OCI-LY1 (cell line): Measurements from ENCODE around the gene SHTN1.

ENCODE experiments used
- H2AFZ ChIP-seq: fragments of 200-600 bp; sonication (generic), shearing (Covaris generic); 2 replicates; pipeline ENCODE4 v1.6.0; 2014; ENCODE audit warnings: antibody characterized with exemption, mild to moderate bottlenecking, low read length
- H3F3A ChIP-seq: fragments of 200-600 bp; sonication (generic), shearing (Covaris generic); 2 replicates; pipeline ENCODE4 v1.6.0; 2014; ENCODE audit warnings: mild to moderate bottlenecking, antibody characterized with exemption, low read length, moderate library complexity; ENCODE audit not compliant: insufficient read depth
- H3K27ac ChIP-seq: fragments of 200-600 bp; sonication (generic); 2 replicates; pipeline ENCODE4 v1.5.1; 2014; ENCODE audit warnings: low read length, mixed run types, mild to moderate bottlenecking, low read depth; ENCODE audit not compliant: poor library complexity, severe bottlenecking
- H3K27me3 ChIP-seq: fragments of 200-600 bp; sonication (generic); 2 replicates; pipeline ENCODE4 v1.6.0; 2014; ENCODE audit warnings: antibody characterized with exemption, mild to moderate bottlenecking, low read length, moderate library complexity; ENCODE audit not compliant: insufficient read depth
- H3K36me3 ChIP-seq: fragments of 200-600 bp; sonication (generic); 2 replicates; pipeline ENCODE4 v1.6.1; 2014; ENCODE audit warnings: mild to moderate bottlenecking, antibody characterized with exemption, low read length, moderate library complexity, mixed read lengths; ENCODE audit not compliant: insufficient read depth
- H3K4me1 ChIP-seq: fragments of 200-600 bp; sonication (generic); 2 replicates; pipeline ENCODE4 v1.5.1; 2014; ENCODE audit warnings: mild to moderate bottlenecking, low read length, moderate library complexity; ENCODE audit not compliant: insufficient read depth, severe bottlenecking
- H3K4me2 ChIP-seq: fragments of 200-600 bp; sonication (generic), shearing (Covaris generic); 2 replicates; pipeline ENCODE4 v1.6.1; 2014; ENCODE audit warnings: low read length
- H3K4me3 ChIP-seq: fragments of 200-600 bp; sonication (generic); 2 replicates; pipeline ENCODE4 v1.5.1; 2014; ENCODE audit warnings: low read length, low read depth, mild to moderate bottlenecking, mixed read lengths; ENCODE audit not compliant: poor library complexity, severe bottlenecking
- H3K79me2 ChIP-seq: fragments of 200-600 bp; shearing (Covaris generic); 2 replicates; pipeline ENCODE4 v1.6.1; 2016; ENCODE audit warnings: mixed run types, low read length, mixed read lengths; ENCODE audit not compliant: insufficient read depth
- H3K9ac ChIP-seq: fragments of 200-600 bp; sonication (generic), shearing (Covaris generic); 2 replicates; pipeline ENCODE4 v1.6.1; 2014; ENCODE audit warnings: mild to moderate bottlenecking, low read length, mixed read lengths
- H3K9me2 ChIP-seq: fragments of 200-600 bp; sonication (generic), shearing (Covaris generic); 2 replicates; pipeline ENCODE4 v1.6.1; 2014; ENCODE audit warnings: low read depth, mild to moderate bottlenecking, low read length, mixed read lengths
- H3K9me3 ChIP-seq: fragments of 200-600 bp; shearing (Covaris generic); 2 replicates; pipeline ENCODE4 v1.6.1; 2014; ENCODE audit warnings: low read length, mixed read lengths
- H4K20me1 ChIP-seq: fragments of 200-600 bp; sonication (generic), shearing (Covaris generic); 2 replicates; pipeline ENCODE4 v1.6.0; 2016; ENCODE audit warnings: mild to moderate bottlenecking, low read length; ENCODE audit not compliant: insufficient read depth
- CTCF ChIP-seq: fragments of 200-600 bp; sonication (generic), shearing (Covaris generic); IDR thresholded peaks from 2 replicates; pipeline ENCODE4 v1.5.1; 2017; ENCODE audit warnings: mild to moderate bottlenecking, antibody characterized with exemption, low read length, moderate library complexity, mixed read lengths
- EZH2 ChIP-seq: fragments of 200-600 bp; sonication (generic), shearing (Covaris generic); IDR thresholded peaks from 2 replicates; pipeline ENCODE4 v1.8.0; 2017; ENCODE audit warnings: borderline replicate concordance, mixed run types, mild to moderate bottlenecking, antibody characterized with exemption, low read length, moderate library complexity, mixed read lengths

The SHTN1 gene

GRCh38 chr10:116918583-116918982 is 86.4 kb downstream of the SHTN1 start:
- no peak overlapping the region for H2AFZ ChIP-seq
- no peaks in the 10 kb centered on the region for H3K9me2 ChIP-seq
- H3F3A ChIP-seq = no peaks in the 10 kb centered on the region
- no peaks in the 10 kb centered on the region for H3K36me3 ChIP-seq
- no peak overlapping the region for H3K9ac ChIP-seq
- no peaks in the 10 kb centered on the region for H4K20me1 ChIP-seq
- no peaks in the 10 kb centered on the region for H3K27me3 ChIP-seq
- no peaks in the 10 kb centered on the region for H3K4me1 ChIP-seq
- TF ChIP-seq CTCF (no peak), EZH2 (no peak)
- H3K4me2 ChIP-seq = no peak overlapping the region
- H3K9me3 ChIP-seq = no peaks in the 10 kb centered on the region
- no peak overlapping the region for H3K27ac ChIP-seq
- H3K4me3 ChIP-seq = no peak overlapping the region
- H3K79me2 ChIP-seq = no peaks in the 10 kb centered on the region

GRCh38 chr10:116917481-116917880 is 87.5 kb downstream of the SHTN1 start:
- TF ChIP-seq EZH2 (no peak), CTCF (no peak)
- H3K9me2 ChIP-seq = no peaks in the 10 kb centered on the region

GRCh38 chr10:116915340-116915739 is 89.6 kb downstream of the SHTN1 start:
- no peaks in the 10 kb centered on the region for H4K20me1 ChIP-seq
- no peak overlapping the region for H3K9ac ChIP-seq
- no peaks in the 10 kb centered on the region for H3F3A ChIP-seq
- no peak overlapping the region for H3K4me3 ChIP-seq
- no peak overlapping the region for H3K27ac ChIP-seq
- no peak overlapping the region for H3K4me2 ChIP-seq
- no peaks in the 10 kb centered on the region for H3K9me2 ChIP-seq
- H3K36me3 ChIP-seq = no peaks in the 10 kb centered on the region
- no peak overlapping the region for H2AFZ ChIP-seq
- H3K79me2 ChIP-seq = no peaks in the 10 kb centered on the region
- H3K9me3 ChIP-seq = no peaks in the 10 kb centered on the region
- TF ChIP-seq EZH2 = no peak
- TF ChIP-seq CTCF = no peak
- no peaks in the 10 kb centered on the region for H3K27me3 ChIP-seq
- no peaks in the 10 kb centered on the region for H3K4me1 ChIP-seq

More at GRCh38 chr10:116917481-116917880, 87.5 kb downstream of the SHTN1 start:
- Histone ChIP-seq H3F3A (no peaks in the 10 kb centered on the region), H4K20me1 (no peaks in the 10 kb centered on the region), H3K4me3 (no peak overlapping the region), H3K36me3 (no peaks in the 10 kb centered on the region), H3K27me3 (no peaks in the 10 kb centered on the region), H3K4me1 (no peaks in the 10 kb centered on the region), H2AFZ (no peak overlapping the region), H3K27ac (no peak overlapping the region), H3K9ac (no peak overlapping the region), H3K4me2 (no peak overlapping the region), H3K9me3 (no peaks in the 10 kb centered on the region), H3K79me2 (no peaks in the 10 kb centered on the region)
